ENCODE results near the gene ATP2B3. TPM values are rescaled to one million over a fixed set of nuclear protein-coding genes. Genes with fewer than 3 reads are reported as not detected.

ATP2B3 gene
- total RNA-seq, 2 experiments from 2014 or later, result not detected

DNA sequence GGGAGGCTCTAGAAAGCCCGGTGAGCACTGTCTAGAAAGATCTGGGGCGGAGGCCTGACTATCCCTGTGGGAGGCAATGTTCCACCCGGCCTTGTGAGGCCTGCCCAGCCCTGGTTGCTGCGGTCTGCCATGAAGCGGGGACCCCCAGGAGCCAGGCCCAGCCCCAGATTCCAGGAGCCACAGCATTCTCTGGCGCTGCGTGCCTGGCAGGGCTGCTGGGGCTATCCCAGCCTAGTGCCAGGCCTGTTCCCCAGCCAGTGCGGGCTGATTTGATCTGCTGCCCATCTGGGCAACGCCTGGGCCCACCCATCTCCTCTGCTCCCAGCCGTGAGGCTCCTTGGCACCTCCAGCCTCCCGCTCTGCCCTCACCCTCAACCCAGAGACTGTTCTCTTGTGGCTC, 19.6 kb downstream of the ATP2B3 start:
- ChIA-PET CTCF (interaction anchor here (1.0 to 1.1 kb wide), 3 partner anchors 72 to 131 kb away, joined by 3 to 4 read pairs (median 3); no protein-coding TSS in a partner anchor), POLR2A (no interaction called here)
- no peaks in the 10 kb centered on the region for H3K9me3 Mint-ChIP-seq

DNA sequence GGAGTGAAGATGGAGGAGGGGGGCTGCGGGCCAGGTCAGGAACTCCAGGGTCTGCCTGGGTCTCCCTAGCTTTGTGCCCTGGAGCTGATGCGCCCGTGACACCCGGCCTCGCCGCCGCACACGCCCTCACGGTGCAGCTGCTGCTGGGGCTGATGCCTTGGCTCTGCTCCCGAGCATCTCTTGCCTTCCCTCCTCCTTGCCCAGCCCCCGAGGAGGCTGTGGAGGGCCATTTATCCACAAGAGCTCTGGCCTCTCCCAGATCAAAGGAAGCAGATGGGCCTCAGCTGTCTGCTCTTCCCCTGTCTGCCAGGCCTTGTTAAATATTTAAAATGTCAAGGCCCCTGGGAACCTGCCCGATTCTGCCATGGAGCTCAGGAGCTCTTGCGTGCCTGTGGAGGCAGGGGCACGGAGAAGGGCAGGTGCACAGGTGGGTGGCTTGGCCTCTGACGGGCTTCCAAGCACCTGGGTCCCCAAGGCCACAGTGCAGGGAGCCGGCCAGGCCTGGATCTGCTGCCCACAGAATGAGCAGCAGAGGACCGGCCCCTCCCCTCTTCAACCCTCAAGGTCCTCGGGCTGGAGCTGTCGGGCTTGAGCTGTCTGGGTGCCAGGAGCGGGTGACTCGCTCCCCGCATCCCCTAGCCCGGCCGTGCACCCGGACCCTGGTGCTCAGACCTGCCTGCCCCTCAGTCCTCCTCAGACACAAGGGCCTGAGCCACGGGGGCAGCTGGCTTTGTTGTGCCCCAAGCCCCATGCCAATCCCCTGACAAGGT, 20.3 kb downstream of the ATP2B3 start:
- DNase-seq (no peak), ATAC-seq (no peak)
- no peak overlapping the region for H3K4me3 Mint-ChIP-seq
- POLR2A ChIA-PET, result no interaction called here
- CTCF ChIA-PET, result interaction anchor here (1.0 to 1.1 kb wide), 3 partner anchors 72 to 130 kb away, joined by 3 to 4 read pairs (median 3); no protein-coding TSS in a partner anchor
- H3K27ac Mint-ChIP-seq, result no peak overlapping the region
- no peaks in the 10 kb centered on the region for H3K9me3 Mint-ChIP-seq
- H3K36me3 Mint-ChIP-seq (ENCODE audit: low read depth), result no peaks in the 10 kb centered on the region
- no peaks in the 10 kb centered on the region for H3K27me3 Mint-ChIP-seq
- intact Hi-C loops (cut with micrococcal nuclease), result no loop called here
- TF ChIP-seq, protein P1, sequence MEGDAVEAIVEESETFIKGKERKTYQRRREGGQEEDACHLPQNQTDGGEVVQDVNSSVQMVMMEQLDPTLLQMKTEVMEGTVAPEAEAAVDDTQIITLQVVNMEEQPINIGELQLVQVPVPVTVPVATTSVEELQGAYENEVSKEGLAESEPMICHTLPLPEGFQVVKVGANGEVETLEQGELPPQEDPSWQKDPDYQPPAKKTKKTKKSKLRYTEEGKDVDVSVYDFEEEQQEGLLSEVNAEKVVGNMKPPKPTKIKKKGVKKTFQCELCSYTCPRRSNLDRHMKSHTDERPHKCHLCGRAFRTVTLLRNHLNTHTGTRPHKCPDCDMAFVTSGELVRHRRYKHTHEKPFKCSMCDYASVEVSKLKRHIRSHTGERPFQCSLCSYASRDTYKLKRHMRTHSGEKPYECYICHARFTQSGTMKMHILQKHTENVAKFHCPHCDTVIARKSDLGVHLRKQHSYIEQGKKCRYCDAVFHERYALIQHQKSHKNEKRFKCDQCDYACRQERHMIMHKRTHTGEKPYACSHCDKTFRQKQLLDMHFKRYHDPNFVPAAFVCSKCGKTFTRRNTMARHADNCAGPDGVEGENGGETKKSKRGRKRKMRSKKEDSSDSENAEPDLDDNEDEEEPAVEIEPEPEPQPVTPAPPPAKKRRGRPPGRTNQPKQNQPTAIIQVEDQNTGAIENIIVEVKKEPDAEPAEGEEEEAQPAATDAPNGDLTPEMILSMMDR (IDR thresholded peaks at IDR 0.05), result no peak
- H3K4me1 Mint-ChIP-seq (ENCODE audit: low read depth), result no peaks in the 10 kb centered on the region

More for the DNA sequence above, 19.6 kb downstream of the ATP2B3 start:
- H3K27me3 Mint-ChIP-seq, result no peaks in the 10 kb centered on the region
- no peak overlapping the region for H3K27ac Mint-ChIP-seq
- DNase-seq (no peak), ATAC-seq (no peak)
- intact Hi-C loops (cut with micrococcal nuclease), result no loop called here
- TF ChIP-seq, protein P1 (IDR thresholded peaks at IDR 0.05), result no peak
- H3K4me1 Mint-ChIP-seq (ENCODE audit: low read depth), result no peaks in the 10 kb centered on the region
- no peaks in the 10 kb centered on the region for H3K36me3 Mint-ChIP-seq (ENCODE audit: low read depth)
- H3K4me3 Mint-ChIP-seq, result no peak overlapping the region

DNA sequence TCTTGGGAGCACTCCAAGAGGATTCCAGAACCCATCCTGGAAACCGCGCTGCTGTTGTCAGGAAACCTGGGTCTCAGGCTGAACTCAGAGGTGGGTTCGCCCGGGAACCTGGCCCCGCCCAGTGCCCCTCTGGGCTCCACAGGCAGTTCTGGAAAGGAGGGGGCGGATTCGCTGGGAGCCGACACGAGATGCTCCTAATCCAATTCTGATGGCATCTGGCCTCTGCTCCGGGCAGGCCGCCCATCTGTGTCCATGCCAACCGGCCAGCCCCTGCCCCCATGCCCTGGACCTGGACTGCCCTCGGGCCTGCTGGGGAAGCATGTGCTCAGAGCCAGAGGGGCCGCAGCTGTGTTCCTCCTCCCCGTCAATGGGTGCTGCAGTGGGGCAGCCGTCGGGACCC, 21.0 kb downstream of the ATP2B3 start:
- Mint-ChIP-seq H3K4me3 (no peak overlapping the region), H3K4me1 (ENCODE audit: low read depth) (no peaks in the 10 kb centered on the region), H3K27ac (no peak overlapping the region), H3K27me3 (no peaks in the 10 kb centered on the region), H3K9me3 (no peaks in the 10 kb centered on the region), H3K36me3 (ENCODE audit: low read depth) (no peaks in the 10 kb centered on the region)
- ChIA-PET POLR2A (no interaction called here), CTCF (interaction anchor here (0.6 to 3.4 kb wide), 10 partner anchors 9 to 444 kb away, joined by 3 to 40 read pairs (median 4); partner anchors contain the start of gene DUSP9)
- intact Hi-C loops (cut with micrococcal nuclease), result no loop called here
- TF ChIP-seq, protein P1 (IDR thresholded peaks at IDR 0.05), result no peak
- ATAC-seq (no peak), DNase-seq (no peak)

DNA sequence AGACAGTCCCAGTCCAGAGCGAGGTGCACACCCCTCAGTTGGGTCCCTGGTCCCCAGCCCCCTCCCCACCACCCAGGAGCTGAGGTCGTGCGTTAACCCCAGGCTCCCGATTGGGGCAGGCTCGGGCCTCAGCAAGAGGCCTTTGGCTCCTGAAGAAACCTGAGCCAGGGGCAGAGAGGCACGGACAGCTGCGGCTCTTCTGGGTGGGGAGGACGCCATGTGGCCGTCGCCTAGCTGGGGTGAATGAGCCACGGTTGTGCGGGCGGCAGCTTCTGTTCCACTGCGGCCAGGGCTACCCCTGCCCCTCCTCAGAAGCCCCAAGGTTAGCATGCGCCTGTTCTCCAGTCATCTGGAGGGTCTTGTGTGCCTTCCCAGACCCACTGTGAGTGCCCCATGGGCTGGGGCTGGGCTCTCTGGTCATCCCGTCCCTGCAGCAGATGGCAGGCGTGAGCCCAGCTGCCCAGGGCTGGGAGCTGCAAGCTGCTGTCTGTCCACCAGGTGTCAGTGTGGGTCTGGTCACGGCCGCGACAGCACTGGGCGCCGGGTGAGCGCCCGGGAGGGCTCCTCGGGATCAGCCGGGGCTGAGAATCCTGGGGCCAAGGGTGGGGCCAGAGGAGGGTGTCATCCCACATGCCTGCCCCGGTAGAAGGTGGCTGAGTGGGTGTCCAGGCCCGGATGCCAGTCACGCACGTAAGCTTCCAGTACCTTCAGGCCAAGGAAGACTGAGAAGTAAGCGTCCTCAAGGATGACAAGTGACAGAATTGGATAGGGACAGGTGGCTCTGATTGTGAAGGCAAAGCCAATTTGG, 21.9 kb downstream of the ATP2B3 start:
- TF ChIP-seq, protein P1 (IDR thresholded peaks at IDR 0.05), result peak; percentile 63
- intact Hi-C loops (cut with micrococcal nuclease), result no loop called here

More for the DNA sequence above, 21.9 kb downstream of the ATP2B3 start:
- H3K27me3 Mint-ChIP-seq, result no peaks in the 10 kb centered on the region
- CTCF ChIA-PET, result interaction anchor here (0.6 to 3.4 kb wide), 27 partner anchors 8 to 598 kb away, joined by 3 to 40 read pairs (median 5); partner anchors contain the start of genes CCNQ and DUSP9
- no peak overlapping the region for H3K27ac Mint-ChIP-seq
- no peaks in the 10 kb centered on the region for H3K9me3 Mint-ChIP-seq
- no peak overlapping the region for H3K4me3 Mint-ChIP-seq
- ATAC-seq (peak; percentile 94), DNase-seq (peak; percentile 63)
- POLR2A ChIA-PET, result interaction anchor here (0.7 to 0.8 kb wide), 2 partner anchors 12 to 108 kb away, joined by 3 read pairs; partner anchors contain the start of gene DUSP9
- H3K36me3 Mint-ChIP-seq (ENCODE audit: low read depth), result no peaks in the 10 kb centered on the region
- no peaks in the 10 kb centered on the region for H3K4me1 Mint-ChIP-seq (ENCODE audit: low read depth)

Data from activated CD8-positive, alpha-beta T cell treated with anti-CD3 and anti-CD28 coated beads for 36 hours (primary cell).